Astrocyte (in vitro differentiated cells and primary cell): Measurements from ENCODE around the gene AIMP2.

Experiments used
- CTCF ChIP-seq: IDR thresholded peaks from 2 replicates; pipeline ENCODE4 v1.5.1; 2011; ENCODE audit warnings: low read depth, mild to moderate bottlenecking, inconsistent platforms, low read length, moderate library complexity; ENCODE audit not compliant: insufficient read depth
- EZH2 ChIP-seq: IDR thresholded peaks from 2 replicates; pipeline ENCODE4 v1.6.1; 2012; ENCODE audit warnings: mild to moderate bottlenecking, low read length, inconsistent platforms; ENCODE audit not compliant: insufficient read depth

- TF ChIP-seq CTCF (no peak), EZH2 (no peak)
These were observed 2.5 kb downstream of the AIMP2 start for GRCh38 chr7:6011541-6011940.
